PC-3 (cell line): ENCODE data around the gene TMEFF1. TPM values are rescaled to one million over a fixed set of nuclear protein-coding genes. Genes with fewer than 3 reads are reported as not detected.

Experiments
- ATAC-seq: fragments of 200-7000 bp; cut with Tn5 transposase; 2 replicates; pipeline ENCODE4 v1.9.1; 2020; ENCODE audit warnings: mild to moderate bottlenecking, moderate library complexity
- BruUV-seq: library from RNA; stranded (reverse); fragments of 400-500 nt; replicated peaks from 2 replicates; lab custom pipeline; 2021; lab: Mats Ljungman, UMichigan
- CTCF ChIA-PET: fragments of 300-600 bp; sonication (Branson Sonifier 250); formaldehyde crosslinking; loops from one replicate; lab custom pipeline; 2022; ENCODE audit warnings: antibody characterized with exemption; lab: Charles Lee
- POLR2A ChIA-PET: fragments of 300-600 bp; sonication (Branson Sonifier 250); formaldehyde crosslinking; loops from one replicate; lab custom pipeline; 2022; ENCODE audit warnings: antibody characterized with exemption; ENCODE audit not compliant: unreplicated experiment; lab: Charles Lee
- DNase-seq: peaks from one replicate; pipeline ENCODE4 v3.0.0-alpha.2; 2015
- H2AFZ ChIP-seq: fragments of 300-600 bp; sonication (generic); 2 replicates; pipeline ENCODE4 v1.6.0; 2016; ENCODE audit warnings: antibody characterized with exemption, low read length
- H3F3A ChIP-seq: fragments of 300-600 bp; sonication (generic); one replicate; pipeline ENCODE4 v1.6.0; 2017; ENCODE audit warnings: antibody characterized with exemption, low read length, control low read depth, mild to moderate bottlenecking; ENCODE audit not compliant: unreplicated experiment
- H3K27ac ChIP-seq: fragments of 300-600 bp; sonication (generic); 2 replicates; pipeline ENCODE4 v1.5.1; 2016; ENCODE audit warnings: mild to moderate bottlenecking, low read length
- H3K27me3 ChIP-seq: fragments of 300-600 bp; sonication (generic); 2 replicates; pipeline ENCODE4 v1.6.1; 2016; ENCODE audit warnings: low read length, mixed read lengths
- H3K36me3 ChIP-seq: fragments of 300-600 bp; sonication (generic); 2 replicates; pipeline ENCODE4 v1.6.1; 2016; ENCODE audit warnings: low read depth, mixed run types, low read length, mixed read lengths
- H3K4me1 ChIP-seq: fragments of 300-600 bp; sonication (generic); 2 replicates; pipeline ENCODE4 v1.5.1; 2016; ENCODE audit warnings: low read length; ENCODE audit not compliant: insufficient read depth
- H3K4me2 ChIP-seq: fragments of 300-600 bp; sonication (generic); 2 replicates; pipeline ENCODE4 v1.6.0; 2016; ENCODE audit warnings: low read length
- H3K4me3 ChIP-seq: fragments of 300-600 bp; sonication (generic); 2 replicates; pipeline ENCODE4 v1.5.1; 2016; ENCODE audit warnings: mild to moderate bottlenecking, low read length, mixed read lengths
- H3K79me2 ChIP-seq: fragments of 300-600 bp; sonication (generic); 2 replicates; pipeline ENCODE4 v1.6.1; 2017; ENCODE audit warnings: low read length, mixed read lengths
- H3K9ac ChIP-seq: fragments of 300-600 bp; sonication (generic); 2 replicates; pipeline ENCODE4 v1.6.0; 2016; ENCODE audit warnings: mild to moderate bottlenecking, low read length
- H3K9me2 ChIP-seq: fragments of 300-600 bp; sonication (generic); replicated peaks from 2 replicates; pipeline ENCODE4 v1.6.1; 2016; ENCODE audit warnings: mixed run types, low read length, mixed read lengths
- H3K9me3 ChIP-seq: fragments of 300-600 bp; sonication (generic); 2 replicates; pipeline ENCODE4 v1.6.1; 2016; ENCODE audit warnings: low read length, mixed read lengths
- H4K20me1 ChIP-seq: fragments of 300-600 bp; sonication (generic); 2 replicates; pipeline ENCODE4 v1.6.1; 2016; ENCODE audit warnings: low read length, mixed read lengths
- EZH2 ChIP-seq: fragments of 300-600 bp; sonication (generic); IDR thresholded peaks from one replicate; pipeline ENCODE4 v1.6.1; 2017; ENCODE audit warnings: antibody characterized with exemption, mild to moderate bottlenecking, low read length; ENCODE audit not compliant: unreplicated experiment
- EZH2phosphoT487 ChIP-seq: fragments of 300-600 bp; sonication (generic); IDR thresholded peaks from 2 replicates; pipeline ENCODE4 v1.6.1; 2018; ENCODE audit warnings: mild to moderate bottlenecking, antibody characterized with exemption, low read length, borderline replicate concordance
- intact Hi-C: fragments of 100-400 bp; cut with micrococcal nuclease; formaldehyde crosslinking; loops from 2 replicates; pipeline ENCODE4 v1.9.0; 2023
- total RNA-seq: library from RNA; depleted of rRNA; stranded (reverse); fragments of >200 nt; gene quantifications from 2 replicates; pipeline ENCODE4 v1.2.3, GENCODE V29; 2014
- TF ChIP-seq, protein P1 (sequence below): fragments of 300-600 bp; sonication (generic); conservative IDR thresholded peaks from 2 replicates; pipeline ENCODE4 v1.5.1; 2017; ENCODE audit warnings: antibody characterized with exemption, low read depth, mild to moderate bottlenecking, low read length

TMEFF1 gene
- total RNA-seq, 1 experiment from 2014 or later = not detected

DNA sequence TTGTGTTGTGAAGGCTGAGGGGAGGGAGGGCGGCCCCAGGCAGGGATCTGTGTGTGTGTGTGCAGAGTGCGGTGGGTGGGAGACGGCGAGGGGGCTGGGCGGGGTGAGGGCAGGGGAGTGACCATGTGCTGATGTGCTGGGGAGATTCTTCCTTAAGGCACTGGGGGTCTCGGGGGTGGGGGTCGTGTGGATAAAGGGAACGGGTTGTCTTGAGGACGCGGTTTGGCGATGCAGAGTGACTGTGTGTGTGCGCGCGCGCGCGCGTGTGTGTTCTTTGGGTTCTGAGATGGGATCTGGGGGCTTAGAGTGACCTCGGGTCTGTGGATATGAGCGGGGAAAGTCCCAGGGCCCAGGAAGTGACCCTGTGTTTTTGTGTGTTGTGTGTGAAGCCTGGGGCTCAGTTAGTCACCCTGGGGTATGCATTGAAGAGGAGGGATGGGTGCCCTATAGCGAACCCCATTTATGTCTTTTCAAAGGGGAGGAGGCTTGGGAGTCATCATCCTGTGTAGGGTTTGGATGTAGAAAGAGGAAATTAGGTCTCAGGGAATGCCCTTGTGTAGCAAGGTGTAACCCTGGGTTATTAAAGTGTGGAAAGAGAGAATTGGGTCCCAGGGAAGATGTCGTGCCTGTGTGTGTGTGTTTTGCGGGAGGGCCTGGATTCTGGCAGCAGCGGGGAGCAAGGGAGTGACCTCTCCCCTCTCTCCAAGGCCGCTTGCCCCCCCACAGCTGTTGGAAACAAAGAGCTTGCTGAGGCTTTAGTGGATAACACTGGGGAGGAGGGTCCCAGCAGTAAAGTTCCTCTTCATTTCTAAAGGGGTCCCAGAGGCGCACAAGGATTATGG is 1.4 kb downstream of the TMEFF1 start:
- ChIA-PET CTCF (interaction anchor here (0.7 kb wide), 1 partner anchor 29 kb away, joined by 5 read pairs; no protein-coding TSS in a partner anchor), POLR2A (no interaction called here)
- intact Hi-C loops = no loop called here
- H2AFZ ChIP-seq = peak overlapping the region; percentile 90
- H3K9me3 ChIP-seq = no peaks in the 10 kb centered on the region
- H3K27ac ChIP-seq = no peak overlapping the region
- H3K9me2 ChIP-seq = no peaks in the 10 kb centered on the region
- H3K4me3 ChIP-seq = peak overlapping the region; percentile 72
- H3K9ac ChIP-seq = no peak overlapping the region
- TF ChIP-seq EZH2 = no peak
- TF ChIP-seq, protein P1, sequence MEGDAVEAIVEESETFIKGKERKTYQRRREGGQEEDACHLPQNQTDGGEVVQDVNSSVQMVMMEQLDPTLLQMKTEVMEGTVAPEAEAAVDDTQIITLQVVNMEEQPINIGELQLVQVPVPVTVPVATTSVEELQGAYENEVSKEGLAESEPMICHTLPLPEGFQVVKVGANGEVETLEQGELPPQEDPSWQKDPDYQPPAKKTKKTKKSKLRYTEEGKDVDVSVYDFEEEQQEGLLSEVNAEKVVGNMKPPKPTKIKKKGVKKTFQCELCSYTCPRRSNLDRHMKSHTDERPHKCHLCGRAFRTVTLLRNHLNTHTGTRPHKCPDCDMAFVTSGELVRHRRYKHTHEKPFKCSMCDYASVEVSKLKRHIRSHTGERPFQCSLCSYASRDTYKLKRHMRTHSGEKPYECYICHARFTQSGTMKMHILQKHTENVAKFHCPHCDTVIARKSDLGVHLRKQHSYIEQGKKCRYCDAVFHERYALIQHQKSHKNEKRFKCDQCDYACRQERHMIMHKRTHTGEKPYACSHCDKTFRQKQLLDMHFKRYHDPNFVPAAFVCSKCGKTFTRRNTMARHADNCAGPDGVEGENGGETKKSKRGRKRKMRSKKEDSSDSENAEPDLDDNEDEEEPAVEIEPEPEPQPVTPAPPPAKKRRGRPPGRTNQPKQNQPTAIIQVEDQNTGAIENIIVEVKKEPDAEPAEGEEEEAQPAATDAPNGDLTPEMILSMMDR = no peak
- TF ChIP-seq EZH2phosphoT487 = no peak
- no peaks in the 10 kb centered on the region for H3K27me3 ChIP-seq
- H3K4me1 ChIP-seq = no peaks in the 10 kb centered on the region
- DNase-seq (no peak), ATAC-seq (no peak)
- peak overlapping the region; percentile 85 for H3K4me2 ChIP-seq
- no peaks in the 10 kb centered on the region for H3K36me3 ChIP-seq
- H3F3A ChIP-seq = no peaks in the 10 kb centered on the region
- no peaks in the 10 kb centered on the region for H4K20me1 ChIP-seq
- H3K79me2 ChIP-seq = no peaks in the 10 kb centered on the region
- no TSS peak for BruUV-seq

DNA sequence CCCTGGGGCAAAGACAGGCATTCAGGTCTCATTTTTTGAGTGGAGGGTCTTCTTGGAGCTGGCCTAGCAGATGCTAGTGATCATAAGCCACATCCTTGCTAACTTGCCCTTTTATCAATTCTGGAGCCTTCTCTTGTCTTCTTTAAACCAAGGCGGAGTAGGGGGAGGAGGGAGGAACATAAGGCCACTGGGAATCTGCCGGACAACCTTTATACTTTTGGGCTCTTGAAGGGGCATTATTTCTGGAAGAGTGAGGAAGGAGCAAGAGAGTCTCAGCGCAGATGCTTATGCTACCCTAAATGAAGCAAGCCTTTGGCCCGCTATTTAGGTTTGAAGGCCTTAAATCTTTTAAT is 2.0 kb downstream of the TMEFF1 start:
- Histone ChIP-seq H3K36me3 (no peaks in the 10 kb centered on the region), H2AFZ (no peak overlapping the region), H3K4me2 (no peak overlapping the region), H4K20me1 (no peaks in the 10 kb centered on the region), H3K27me3 (no peaks in the 10 kb centered on the region), H3K9me2 (no peaks in the 10 kb centered on the region), H3F3A (no peaks in the 10 kb centered on the region), H3K9me3 (no peaks in the 10 kb centered on the region), H3K4me3 (no peak overlapping the region), H3K27ac (no peak overlapping the region), H3K4me1 (no peaks in the 10 kb centered on the region), H3K9ac (no peak overlapping the region), H3K79me2 (no peaks in the 10 kb centered on the region)
- ChIA-PET CTCF (interaction anchor here (0.7 kb wide), 1 partner anchor 28 kb away, joined by 5 read pairs; no protein-coding TSS in a partner anchor), POLR2A (no interaction called here)
- DNase-seq (no peak), ATAC-seq (no peak)
- TF ChIP-seq EZH2phosphoT487 (no peak), EZH2 (no peak)
- TF ChIP-seq, protein P1 = no peak
- BruUV-seq = no TSS peak
- intact Hi-C loops = no loop called here

DNA sequence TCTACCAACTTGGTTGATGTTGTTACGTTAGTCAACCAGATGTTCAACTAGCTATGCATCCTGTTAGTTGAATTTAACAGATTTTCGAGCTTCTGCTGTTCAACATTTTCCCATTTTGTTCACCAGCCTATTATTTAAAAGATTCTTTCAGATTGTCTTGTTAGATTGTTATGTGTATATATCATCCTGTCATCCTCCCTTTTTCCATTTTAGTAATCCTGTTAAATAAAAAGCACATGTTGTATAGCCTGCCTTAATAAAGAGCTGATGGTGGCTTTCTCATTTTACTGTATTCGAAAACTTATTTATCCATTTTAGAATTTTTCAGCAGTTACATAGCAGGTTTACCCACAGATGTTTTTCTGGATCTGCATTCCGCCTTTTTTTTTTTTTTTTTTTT is 4.3 kb downstream of the TMEFF1 start:
- H3K4me2 ChIP-seq = no peak overlapping the region
- ChIA-PET POLR2A (no interaction called here), CTCF (no interaction called here)
- no peak overlapping the region for H2AFZ ChIP-seq
- no peak overlapping the region for H3K4me3 ChIP-seq
- no peaks in the 10 kb centered on the region for H3K36me3 ChIP-seq
- no peaks in the 10 kb centered on the region for H3K9me3 ChIP-seq
- intact Hi-C loops = no loop called here
- H3F3A ChIP-seq = no peaks in the 10 kb centered on the region
- no peaks in the 10 kb centered on the region for H3K4me1 ChIP-seq
- no peaks in the 10 kb centered on the region for H3K9me2 ChIP-seq
- TF ChIP-seq, protein P1 = no peak
- TF ChIP-seq EZH2phosphoT487 = no peak
- no peak for TF ChIP-seq EZH2
- ATAC-seq = no peak
- no TSS peak for BruUV-seq
- no peaks in the 10 kb centered on the region for H4K20me1 ChIP-seq
- no peaks in the 10 kb centered on the region for H3K79me2 ChIP-seq
- no peak for DNase-seq
- no peak overlapping the region for H3K27ac ChIP-seq
- no peak overlapping the region for H3K9ac ChIP-seq
- no peaks in the 10 kb centered on the region for H3K27me3 ChIP-seq
